Peyer's patch (tissue), 4 donors: ENCODE data around the gene C16orf95.

Experiments used
- CTCF ChIP-seq, 6 experiments: fragments of 450-650 bp in 4 of 6; fragments of 200-600 bp in 2 of 6; sonication (generic) in 1 of 6; IDR thresholded peaks; one replicate each; pipeline ENCODE4 v1.5.1; 2017 to 2019; ENCODE audit warnings: antibody characterized with exemption in 6 of 6, mild to moderate bottlenecking in 3 of 6, moderate library complexity in 1 of 6
- POLR2A ChIP-seq, 2 donors: fragments of 450-650 bp; IDR thresholded peaks; one replicate each; pipeline ENCODE4 v1.5.1; 2017; ENCODE audit warnings: antibody characterized with exemption in 2 of 2, mild to moderate bottlenecking in 2 of 2, moderate library complexity in 2 of 2

GRCh38 chr16:87363771-87364455 lies 46.7 kb upstream of the C16orf95 start:
- TF ChIP-seq CTCF (IDR thresholded peaks at IDR 0.05) (no peak), POLR2A (IDR thresholded peaks at IDR 0.05) (no peak)
